Mesenchymal stem cell (in vitro differentiated cells and primary cell): ENCODE measurements around the gene GPX4.

ENCODE experiments used
- DNase-seq: peaks from one replicate; pipeline ENCODE4 v3.0.0-alpha.2; 2013
- H2AFZ ChIP-seq: one replicate; pipeline ENCODE4 v1.6.1; 2013; ENCODE audit warnings: low read depth, mild to moderate bottlenecking, control low read depth, inconsistent platforms, low read length, moderate library complexity
- H2AK5ac ChIP-seq: 2 replicates; pipeline ENCODE4 v1.6.1; 2013; ENCODE audit warnings: low read length, moderate library complexity, mild to moderate bottlenecking, inconsistent platforms; ENCODE audit not compliant: severe bottlenecking
- H2BK120ac ChIP-seq: one replicate; pipeline ENCODE4 v1.6.1; 2013; ENCODE audit warnings: low read depth, mild to moderate bottlenecking, inconsistent platforms, low read length, moderate library complexity
- H2BK12ac ChIP-seq, 2 experiments: one replicate each; pipeline ENCODE4 v1.6.1; 2013; ENCODE audit warnings: inconsistent platforms in 2 of 2, low read length in 2 of 2, mild to moderate bottlenecking in 2 of 2, moderate library complexity in 2 of 2, control low read depth in 1 of 2
- H2BK15ac ChIP-seq: one replicate; pipeline ENCODE4 v1.6.1; 2013; ENCODE audit warnings: mild to moderate bottlenecking, low read depth, inconsistent platforms; ENCODE audit not compliant: poor library complexity, severe bottlenecking
- H2BK5ac ChIP-seq: 2 replicates; pipeline ENCODE4 v1.6.1; 2013; ENCODE audit warnings: low read depth, mild to moderate bottlenecking, low read length, control low read depth, inconsistent platforms; ENCODE audit not compliant: poor library complexity, severe bottlenecking
- H3K14ac ChIP-seq, 2 experiments: one replicate each; pipeline ENCODE4 v1.6.1; 2013; ENCODE audit warnings: inconsistent platforms in 2 of 2, low read length in 2 of 2, control low read depth in 1 of 2, mild to moderate bottlenecking in 1 of 2, moderate library complexity in 1 of 2
- H3K18ac ChIP-seq, 2 experiments: one replicate each; pipeline ENCODE4 v1.6.1; 2013; ENCODE audit warnings: inconsistent platforms in 2 of 2, low read length in 2 of 2, control low read depth in 1 of 2, low read depth in 1 of 2, mild to moderate bottlenecking in 1 of 2
- H3K23ac ChIP-seq, 2 experiments: one replicate each; pipeline ENCODE4 v1.6.1; 2013; ENCODE audit warnings: inconsistent platforms in 2 of 2, low read length in 2 of 2, mild to moderate bottlenecking in 2 of 2, moderate library complexity in 2 of 2, control low read depth in 1 of 2
- H3K27ac ChIP-seq: 2 replicates; pipeline ENCODE4 v1.5.1; 2013; ENCODE audit warnings: mild to moderate bottlenecking, moderate library complexity, low read length, control low read depth, inconsistent platforms; ENCODE audit not compliant: poor library complexity, severe bottlenecking
- H3K27me3 ChIP-seq, 2 experiments: 2 replicates each; pipeline versions ENCODE4 v1.6.1 to v1.7.0; 2013; ENCODE audit warnings: low read length in 2 of 2, mild to moderate bottlenecking in 2 of 2, moderate library complexity in 2 of 2, control low read depth in 1 of 2, inconsistent platforms in 1 of 2; ENCODE audit not compliant: control insufficient read depth in 1 of 2, insufficient read depth in 1 of 2
- H3K36me3 ChIP-seq, 2 experiments: 2 replicates each; pipeline versions ENCODE4 v1.6.1 to v1.7.0; 2013; ENCODE audit warnings: low read length in 2 of 2, control low read depth in 1 of 2, inconsistent platforms in 1 of 2, low read depth in 1 of 2, mild to moderate bottlenecking in 1 of 2; ENCODE audit not compliant: insufficient read depth in 2 of 2, control insufficient read depth in 1 of 2
- H3K4ac ChIP-seq, 2 experiments: one replicate each; pipeline ENCODE4 v1.6.1; 2013; ENCODE audit warnings: inconsistent platforms in 2 of 2, low read length in 2 of 2, mild to moderate bottlenecking in 2 of 2, moderate library complexity in 2 of 2, control low read depth in 1 of 2, low read depth in 1 of 2
- H3K4me1 ChIP-seq: 2 replicates; pipeline ENCODE4 v1.6.1; 2013; ENCODE audit warnings: low read depth, low read length, control low read depth; ENCODE audit not compliant: control insufficient read depth, insufficient read depth
- H3K4me2 ChIP-seq: 2 replicates; pipeline ENCODE4 v1.6.1; 2013; ENCODE audit warnings: low read length, mild to moderate bottlenecking, inconsistent platforms; ENCODE audit not compliant: poor library complexity, severe bottlenecking
- H3K4me3 ChIP-seq, 2 experiments: 2 replicates each; pipeline versions ENCODE4 v1.5.1 to v1.7.0; 2013; ENCODE audit warnings: low read length in 2 of 2, mild to moderate bottlenecking in 2 of 2, control low read depth in 1 of 2, low read depth in 1 of 2; ENCODE audit not compliant: insufficient read depth in 1 of 2
- H3K79me1 ChIP-seq: replicated peaks from 2 replicates; pipeline ENCODE4 v1.6.1; 2013; ENCODE audit warnings: mild to moderate bottlenecking, control low read depth, low read length, inconsistent platforms; ENCODE audit not compliant: poor library complexity, severe bottlenecking
- H3K9ac ChIP-seq: 2 replicates; pipeline ENCODE4 v1.7.0; 2013; ENCODE audit warnings: mild to moderate bottlenecking, low read length, moderate library complexity
- H3K9me3 ChIP-seq: 2 replicates; pipeline ENCODE4 v1.7.0; 2013; ENCODE audit warnings: mild to moderate bottlenecking, low read length; ENCODE audit not compliant: control insufficient read depth
- H4K8ac ChIP-seq: one replicate; pipeline ENCODE4 v1.6.1; 2013; ENCODE audit warnings: inconsistent platforms, mild to moderate bottlenecking, low read length, moderate library complexity
- H4K91ac ChIP-seq: one replicate; pipeline ENCODE4 v1.6.1; 2013; ENCODE audit warnings: mild to moderate bottlenecking, low read length, inconsistent platforms
- WGBS: methylation state at CpG from one replicate; pipeline ENCODE4 v1.1.7; 2013; ENCODE audit warnings: mixed read lengths; 5-methylcytosine and 5-hydroxymethylcytosine counted together

Gene GPX4

GRCh38 chr19:1085053-1085658 lies 18.6 kb upstream of the GPX4 start:
- H3K4me1 ChIP-seq, result peaks cover 24% of the 10 kb centered on the region
- H4K8ac ChIP-seq, result no peak overlapping the region
- H3K9me3 ChIP-seq, result no peaks in the 10 kb centered on the region
- no peak overlapping the region for H2BK12ac ChIP-seq
- no peak overlapping the region for H3K4me2 ChIP-seq
- H3K4ac ChIP-seq, result no peak overlapping the region
- H2BK120ac ChIP-seq, result no peak overlapping the region
- H2BK5ac ChIP-seq, result no peak overlapping the region
- H3K79me1 ChIP-seq, result peaks cover 12% of the 10 kb centered on the region
- H3K27ac ChIP-seq, result no peak overlapping the region
- 87% methylated on average over 6 of the region's 8 CpGs for WGBS
- peaks cover 23 to 44% of the 10 kb centered on the region in 2 experiments for H3K36me3 ChIP-seq
- peaks cover 0 to 9% of the 10 kb centered on the region in 2 experiments for H3K27me3 ChIP-seq
- no peak overlapping the region for H3K9ac ChIP-seq
- no peak overlapping the region for H3K23ac ChIP-seq
- H2AK5ac ChIP-seq, result no peak overlapping the region
- H3K4me3 ChIP-seq, result no peak overlapping the region
- H4K91ac ChIP-seq, result no peak overlapping the region
- no peak overlapping the region for H3K18ac ChIP-seq
- no peak overlapping the region for H2BK15ac ChIP-seq
- H3K14ac ChIP-seq, result no peak overlapping the region
- no peak for DNase-seq
- no peak overlapping the region for H2AFZ ChIP-seq

- Histone ChIP-seq H3K14ac (no peak overlapping the region), H3K27me3 (peaks cover 0 to 9% of the 10 kb centered on the region in 2 experiments), H2BK5ac (no peak overlapping the region), H3K27ac (no peak overlapping the region), H3K18ac (no peak overlapping the region), H2AFZ (no peak overlapping the region), H2BK15ac (no peak overlapping the region), H4K8ac (no peak overlapping the region), H3K23ac (no peak overlapping the region), H2AK5ac (no peak overlapping the region), H3K4me2 (no peak overlapping the region), H3K36me3 (peaks cover 26 to 50% of the 10 kb centered on the region in 2 experiments), H3K79me1 (peaks cover 15% of the 10 kb centered on the region), H2BK120ac (no peak overlapping the region), H4K91ac (no peak overlapping the region), H3K9me3 (no peaks in the 10 kb centered on the region), H2BK12ac (no peak overlapping the region), H3K9ac (no peak overlapping the region), H3K4me1 (peaks cover 24% of the 10 kb centered on the region), H3K4ac (no peak overlapping the region), H3K4me3 (no peak overlapping the region)
- DNase-seq, result no peak
- WGBS, result 89% methylated on average over 37 of the region's 38 CpGs
Observed at GRCh38 chr19:1085676-1086442, 17.9 kb upstream of the GPX4 start.

GRCh38 chr19:1086613-1087012 lies 17.2 kb upstream of the GPX4 start:
- no peak overlapping the region for H4K8ac ChIP-seq
- no peak overlapping the region for H3K27ac ChIP-seq
- peaks cover 21% of the 10 kb centered on the region for H3K79me1 ChIP-seq
- H3K23ac ChIP-seq, result no peak overlapping the region
- no peak overlapping the region for H2BK120ac ChIP-seq
- no peak overlapping the region for H2AK5ac ChIP-seq
- no peak overlapping the region for H3K9ac ChIP-seq
- no peak overlapping the region for H3K14ac ChIP-seq
- H3K4me3 ChIP-seq, result no peak overlapping the region
- no peak for DNase-seq
- H4K91ac ChIP-seq, result no peak overlapping the region
- H3K4ac ChIP-seq, result no peak overlapping the region
- peaks cover 24% of the 10 kb centered on the region for H3K4me1 ChIP-seq
- peaks cover 30 to 58% of the 10 kb centered on the region in 2 experiments for H3K36me3 ChIP-seq
- H2AFZ ChIP-seq, result no peak overlapping the region
- peaks cover 0 to 6% of the 10 kb centered on the region in 2 experiments for H3K27me3 ChIP-seq
- no peak overlapping the region for H2BK15ac ChIP-seq
- H3K9me3 ChIP-seq, result no peaks in the 10 kb centered on the region
- 90% methylated on average over 21 of the region's 21 CpGs for WGBS
- no peak overlapping the region for H3K18ac ChIP-seq
- H2BK12ac ChIP-seq, result no peak overlapping the region
- no peak overlapping the region for H2BK5ac ChIP-seq
- H3K4me2 ChIP-seq, result no peak overlapping the region

GRCh38 chr19:1087813-1088415 lies 15.9 kb upstream of the GPX4 start:
- 93% methylated on average over 27 of the region's 27 CpGs for WGBS
- Histone ChIP-seq H3K14ac (no peak overlapping the region), H2AK5ac (no peak overlapping the region), H3K36me3 (peaks cover 37 to 70% of the 10 kb centered on the region in 2 experiments), H3K4ac (no peak overlapping the region), H3K18ac (no peak overlapping the region), H3K79me1 (peaks cover 27% of the 10 kb centered on the region), H2BK5ac (no peak overlapping the region), H4K91ac (no peak overlapping the region), H3K4me3 (no peak overlapping the region), H4K8ac (no peak overlapping the region), H2BK12ac (no peak overlapping the region), H3K9ac (no peak overlapping the region), H2BK15ac (no peak overlapping the region), H3K4me1 (peaks cover 16% of the 10 kb centered on the region), H3K23ac (no peak overlapping the region), H2BK120ac (no peak overlapping the region), H3K4me2 (no peak overlapping the region), H3K27me3 (peaks cover 0 to 1% of the 10 kb centered on the region in 2 experiments), H3K9me3 (no peaks in the 10 kb centered on the region), H2AFZ (no peak overlapping the region), H3K27ac (no peak overlapping the region)
- no peak for DNase-seq
